ENCODE results near the gene CRYGA. TPM values are rescaled to one million over a fixed set of nuclear protein-coding genes. Genes with fewer than 3 reads are reported as not detected.

CRYGA gene
- total and polyA plus RNA-seq, 3 experiments from 2014 or later, result not detected

- CTCF ChIA-PET, result interaction anchor here (2.5 kb wide), 1 partner anchor 14 kb away, joined by 7 read pairs; no protein-coding TSS in a partner anchor
- peaks cover 4% of the 10 kb centered on the region in 2 donors for H3K27me3 Mint-ChIP-seq
- no peaks in the 10 kb centered on the region for H3K9me3 Mint-ChIP-seq
- Histone ChIP-seq H3K4me3 (ENCODE audit: low read length) (no peak within 1 kb of the TSS), H3K4me1 (ENCODE audit: insufficient read depth, low read length) (no peaks in the 10 kb centered on the region), H3K9me3 (ENCODE audit: low read length) (no peaks in the 10 kb centered on the region), H3K27me3 (ENCODE audit: insufficient read depth, low read length, poor library complexity, severe bottlenecking) (no peaks in the 10 kb centered on the region), H3K36me3 (ENCODE audit: insufficient read depth, low read length) (no peaks in the 10 kb centered on the region), H3K27ac (ENCODE audit: low read depth, low read length) (no peak within 1 kb of the TSS)
- POLR2A ChIA-PET, result no interaction called here
- no peak within 1 kb of the TSS for H3K4me3 Mint-ChIP-seq
- no peaks in the 10 kb centered on the region for H3K36me3 Mint-ChIP-seq
- peak within 1 kb of the TSS in 1 of 8 donors; percentile 60 for H3K27ac Mint-ChIP-seq
- DNase-seq, result no peak
- H3K4me1 Mint-ChIP-seq, result no peaks in the 10 kb centered on the region
Measured at GRCh38 chr2:208189810-208190503, 26.6 kb upstream of the CRYGA start, which contains the start of gene C2orf80. Gene C2orf80 (minus strand): TSS chr2:208190030. CDS start chr2:208186986, 3,044 bp downstream.

- no peaks in the 10 kb centered on the region for H3K27me3 ChIP-seq (ENCODE audit: insufficient read depth, low read length, poor library complexity, severe bottlenecking)
- H3K36me3 ChIP-seq (ENCODE audit: insufficient read depth, low read length), result no peaks in the 10 kb centered on the region
- no peaks in the 10 kb centered on the region for H3K4me1 ChIP-seq (ENCODE audit: insufficient read depth, low read length)
- Mint-ChIP-seq H3K4me3 (no peak overlapping the region), H3K27me3 (peaks cover 4 to 10% of the 10 kb centered on the region in 2 donors), H3K9me3 (no peaks in the 10 kb centered on the region), H3K36me3 (no peaks in the 10 kb centered on the region), H3K4me1 (no peaks in the 10 kb centered on the region), H3K27ac (no peak overlapping the region)
- no peak for DNase-seq
- POLR2A ChIA-PET, result no interaction called here
- no peak overlapping the region for H3K27ac ChIP-seq (ENCODE audit: low read depth, low read length)
- H3K4me3 ChIP-seq (ENCODE audit: low read length), result no peak overlapping the region
- no peaks in the 10 kb centered on the region for H3K9me3 ChIP-seq (ENCODE audit: low read length)
- CTCF ChIA-PET, result interaction anchor here (2.5 kb wide), 1 partner anchor 13 kb away, joined by 7 read pairs; no protein-coding TSS in a partner anchor
Measured at GRCh38 chr2:208189069-208189809, 25.9 kb upstream of the CRYGA start.

- Mint-ChIP-seq H3K36me3 (no peaks in the 10 kb centered on the region), H3K4me3 (no peak overlapping the region), H3K27ac (peak overlapping the region in 1 of 8 donors; percentile 76), H3K4me1 (peaks cover 0 to 4% (median 0%) of the 10 kb centered on the region in 3 donors), H3K9me3 (no peaks in the 10 kb centered on the region), H3K27me3 (peaks cover 4 to 25% of the 10 kb centered on the region in 2 donors)
- CTCF ChIA-PET, result no interaction called here
- Histone ChIP-seq H3K36me3 (ENCODE audit: insufficient read depth, low read length) (no peaks in the 10 kb centered on the region), H3K27me3 (ENCODE audit: insufficient read depth, low read length, poor library complexity, severe bottlenecking) (no peaks in the 10 kb centered on the region), H3K4me3 (ENCODE audit: low read length) (no peak overlapping the region), H3K9me3 (ENCODE audit: low read length) (no peaks in the 10 kb centered on the region), H3K4me1 (ENCODE audit: insufficient read depth, low read length) (no peaks in the 10 kb centered on the region), H3K27ac (ENCODE audit: low read depth, low read length) (no peak overlapping the region)
- POLR2A ChIA-PET, result no interaction called here
- no peak for DNase-seq
Measured at GRCh38 chr2:208186893-208187292, 23.5 kb upstream of the CRYGA start.

- H3K4me3 Mint-ChIP-seq, result no peak overlapping the region
- DNase-seq, result no peak
- no peaks in the 10 kb centered on the region for H3K36me3 ChIP-seq (ENCODE audit: insufficient read depth, low read length)
- no peaks in the 10 kb centered on the region for H3K9me3 ChIP-seq (ENCODE audit: low read length)
- no peaks in the 10 kb centered on the region for H3K36me3 Mint-ChIP-seq
- no peak overlapping the region for H3K27ac ChIP-seq (ENCODE audit: low read depth, low read length)
- peaks cover 4 to 25% of the 10 kb centered on the region in 2 donors for H3K27me3 Mint-ChIP-seq
- H3K4me1 Mint-ChIP-seq, result peaks cover 0 to 4% (median 0%) of the 10 kb centered on the region in 3 donors
- POLR2A ChIA-PET, result no interaction called here
- CTCF ChIA-PET, result no interaction called here
- H3K27me3 ChIP-seq (ENCODE audit: insufficient read depth, low read length, poor library complexity, severe bottlenecking), result no peaks in the 10 kb centered on the region
- H3K4me3 ChIP-seq (ENCODE audit: low read length), result no peak overlapping the region
- H3K27ac Mint-ChIP-seq, result peak overlapping the region in 1 of 8 donors; percentile 76
- H3K4me1 ChIP-seq (ENCODE audit: insufficient read depth, low read length), result no peaks in the 10 kb centered on the region
- no peaks in the 10 kb centered on the region for H3K9me3 Mint-ChIP-seq
Measured at GRCh38 chr2:208186465-208186864, 23.1 kb upstream of the CRYGA start.

GRCh38 chr2:208183972-208184705, 20.8 kb upstream of the CRYGA start:
- Histone ChIP-seq H3K36me3 (ENCODE audit: insufficient read depth, low read length) (no peaks in the 10 kb centered on the region), H3K27ac (ENCODE audit: low read depth, low read length) (no peak overlapping the region), H3K4me3 (ENCODE audit: low read length) (no peak overlapping the region), H3K27me3 (ENCODE audit: insufficient read depth, low read length, poor library complexity, severe bottlenecking) (no peaks in the 10 kb centered on the region), H3K9me3 (ENCODE audit: low read length) (no peaks in the 10 kb centered on the region), H3K4me1 (ENCODE audit: insufficient read depth, low read length) (no peaks in the 10 kb centered on the region)
- H3K27ac Mint-ChIP-seq, result peak overlapping the region in 2 of 8 donors; percentile 12 to 52
- no peak for DNase-seq
- ChIA-PET POLR2A (no interaction called here), CTCF (no interaction called here)
- peaks cover 0 to 4% (median 0%) of the 10 kb centered on the region in 3 donors for H3K4me1 Mint-ChIP-seq
- no peaks in the 10 kb centered on the region for H3K9me3 Mint-ChIP-seq
- no peaks in the 10 kb centered on the region for H3K36me3 Mint-ChIP-seq
- H3K4me3 Mint-ChIP-seq, result no peak overlapping the region
- peaks cover 2 to 20% of the 10 kb centered on the region in 2 donors for H3K27me3 Mint-ChIP-seq

- H3K27me3 Mint-ChIP-seq, result peaks cover 2 to 20% of the 10 kb centered on the region in 2 donors
- no peaks in the 10 kb centered on the region for H3K36me3 Mint-ChIP-seq
- Histone ChIP-seq H3K4me3 (ENCODE audit: low read length) (no peak overlapping the region), H3K27ac (ENCODE audit: low read depth, low read length) (no peak overlapping the region), H3K36me3 (ENCODE audit: insufficient read depth, low read length) (no peaks in the 10 kb centered on the region), H3K27me3 (ENCODE audit: insufficient read depth, low read length, poor library complexity, severe bottlenecking) (no peaks in the 10 kb centered on the region), H3K4me1 (ENCODE audit: insufficient read depth, low read length) (no peaks in the 10 kb centered on the region), H3K9me3 (ENCODE audit: low read length) (no peaks in the 10 kb centered on the region)
- no peaks in the 10 kb centered on the region for H3K9me3 Mint-ChIP-seq
- POLR2A ChIA-PET, result no interaction called here
- H3K27ac Mint-ChIP-seq, result no peak overlapping the region
- DNase-seq, result no peak
- H3K4me1 Mint-ChIP-seq, result peaks cover 0 to 4% (median 0%) of the 10 kb centered on the region in 3 donors
- no peak overlapping the region for H3K4me3 Mint-ChIP-seq
- CTCF ChIA-PET, result no interaction called here
Measured at GRCh38 chr2:208183526-208183925, 20.1 kb upstream of the CRYGA start.

GRCh38 chr2:208182835-208183234, 19.4 kb upstream of the CRYGA start:
- Mint-ChIP-seq H3K36me3 (no peaks in the 10 kb centered on the region), H3K9me3 (no peaks in the 10 kb centered on the region), H3K27me3 (peaks cover 2 to 20% of the 10 kb centered on the region in 2 donors), H3K4me1 (peaks cover 0 to 4% (median 0%) of the 10 kb centered on the region in 3 donors), H3K27ac (no peak overlapping the region), H3K4me3 (no peak overlapping the region)
- ChIA-PET POLR2A (no interaction called here), CTCF (no interaction called here)
- H3K4me1 ChIP-seq (ENCODE audit: insufficient read depth, low read length), result no peaks in the 10 kb centered on the region
- DNase-seq, result no peak
- H3K27me3 ChIP-seq (ENCODE audit: insufficient read depth, low read length, poor library complexity, severe bottlenecking), result no peaks in the 10 kb centered on the region
- H3K9me3 ChIP-seq (ENCODE audit: low read length), result no peaks in the 10 kb centered on the region
- no peak overlapping the region for H3K4me3 ChIP-seq (ENCODE audit: low read length)
- H3K27ac ChIP-seq (ENCODE audit: low read depth, low read length), result no peak overlapping the region
- no peaks in the 10 kb centered on the region for H3K36me3 ChIP-seq (ENCODE audit: insufficient read depth, low read length)
